Measurements from ENCODE around the gene PIM1.
A peak's percentile ranks its signal among the peaks of the same experiment; 100 is the strongest.

Gene PIM1

GRCh38 chr6:37134396-37135191 is 35.4 kb upstream of the PIM1 start:
- H3K9me3 ChIP-seq (ENCODE audit: low read depth, low read length): no peaks in the 10 kb centered on the region
- H3K36me3 ChIP-seq (ENCODE audit: insufficient read depth, low read length): no peaks in the 10 kb centered on the region
- H3K9ac ChIP-seq (ENCODE audit: insufficient read length): no peak overlapping the region
- peak overlapping the region; percentile 58; the same call in 1 of the 2 replicates for H3K27ac ChIP-seq
- TF ChIP-seq EZH2 (IDR thresholded peaks at IDR 0.05): no peak
- TF ChIP-seq POLR2AphosphoS5 (IDR thresholded peaks at IDR 0.05; ENCODE audit: borderline replicate concordance, low read depth, low read length): no peak
- no peak for TF ChIP-seq FOXP2 (optimal IDR thresholded peaks at IDR 0.05; ENCODE audit: control extremely low read depth, extremely low read length, insufficient read depth)
- H3K4me3 ChIP-seq: no peak overlapping the region
- DNase-seq (ENCODE audit: low read depth, low spot score): no peak

DNA sequence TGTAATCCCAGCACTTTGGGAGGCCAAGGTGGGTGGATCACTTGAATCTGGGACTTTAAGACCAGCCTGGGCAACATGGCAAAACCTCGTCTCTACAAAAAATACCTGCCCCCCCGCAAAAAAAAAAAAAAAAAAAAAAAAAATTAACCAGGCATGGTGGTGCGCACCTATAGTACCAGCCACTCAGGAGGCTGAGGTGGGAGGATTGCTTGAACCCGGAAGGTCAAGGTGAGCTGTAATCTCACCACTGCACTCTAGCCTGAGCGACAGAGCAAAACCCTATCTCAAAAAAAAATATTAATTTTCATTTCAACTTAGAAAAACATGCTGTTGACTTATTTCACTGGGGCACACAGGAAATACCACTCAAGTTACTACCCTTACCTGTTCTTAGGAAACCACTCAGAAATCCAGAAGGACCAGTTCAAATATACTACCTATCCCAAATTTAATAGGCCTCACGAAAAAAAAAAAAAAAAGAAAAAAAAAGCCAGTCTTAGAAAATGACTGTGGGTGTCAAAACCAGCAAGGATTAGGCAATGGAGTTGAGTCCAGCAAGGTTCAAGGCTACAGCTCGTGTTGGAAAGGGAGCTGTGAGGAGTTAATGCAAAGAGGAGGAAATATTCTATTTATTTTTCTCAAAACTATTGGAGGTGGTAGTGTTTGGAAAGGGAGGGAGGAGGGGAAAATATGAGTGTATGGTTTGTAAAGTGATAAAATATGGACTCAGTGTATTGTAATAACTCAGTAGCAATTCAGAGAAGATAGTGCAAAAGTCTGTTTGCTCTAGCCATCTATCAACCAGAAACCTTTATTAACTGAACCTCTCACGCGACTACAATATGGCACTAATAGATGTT is 33.9 kb upstream of the PIM1 start:
- peak overlapping the region; percentile 94 for H3K4me3 ChIP-seq
- TF ChIP-seq POLR2AphosphoS5 (IDR thresholded peaks at IDR 0.05; ENCODE audit: borderline replicate concordance, low read depth, low read length): no peak
- TF ChIP-seq EZH2 (IDR thresholded peaks at IDR 0.05): no peak
- no peak for TF ChIP-seq FOXP2 (optimal IDR thresholded peaks at IDR 0.05; ENCODE audit: control extremely low read depth, extremely low read length, insufficient read depth)
- H3K9ac ChIP-seq (ENCODE audit: insufficient read length): peak overlapping the region; percentile 91
- no peak for DNase-seq (ENCODE audit: low read depth, low spot score)
- peak overlapping the region; percentile 99 for H3K27ac ChIP-seq
- H3K36me3 ChIP-seq (ENCODE audit: insufficient read depth, low read length): no peaks in the 10 kb centered on the region
- H3K9me3 ChIP-seq (ENCODE audit: low read depth, low read length): no peaks in the 10 kb centered on the region

GRCh38 chr6:37136821-37137200 is 33.1 kb upstream of the PIM1 start:
- Histone ChIP-seq H3K9me3 (ENCODE audit: low read depth, low read length) (no peaks in the 10 kb centered on the region), H3K4me3 (peak overlapping the region; percentile 94), H3K9ac (ENCODE audit: insufficient read length) (peak overlapping the region; percentile 91), H3K27ac (peak overlapping the region; percentile 99), H3K36me3 (ENCODE audit: insufficient read depth, low read length) (no peaks in the 10 kb centered on the region)
- no peak for TF ChIP-seq EZH2 (IDR thresholded peaks at IDR 0.05)
- no peak for TF ChIP-seq POLR2AphosphoS5 (IDR thresholded peaks at IDR 0.05; ENCODE audit: borderline replicate concordance, low read depth, low read length)
- no peak for TF ChIP-seq FOXP2 (optimal IDR thresholded peaks at IDR 0.05; ENCODE audit: control extremely low read depth, extremely low read length, insufficient read depth)
- no peak for DNase-seq (ENCODE audit: low read depth, low spot score)

- Histone ChIP-seq H3K9ac (ENCODE audit: insufficient read length) (peak overlapping the region; percentile 91), H3K36me3 (ENCODE audit: insufficient read depth, low read length) (no peaks in the 10 kb centered on the region), H3K27ac (peak overlapping the region; percentile 99), H3K4me3 (peak overlapping the region; percentile 94), H3K9me3 (ENCODE audit: low read depth, low read length) (no peaks in the 10 kb centered on the region)
- TF ChIP-seq FOXP2 (optimal IDR thresholded peaks at IDR 0.05; ENCODE audit: control extremely low read depth, extremely low read length, insufficient read depth) (peak; percentile 19), POLR2AphosphoS5 (IDR thresholded peaks at IDR 0.05; ENCODE audit: borderline replicate concordance, low read depth, low read length) (no peak; the same call in 1 of the 2 replicates)
- peak; percentile 76 for DNase-seq (ENCODE audit: low read depth, low spot score)
These were observed 32.5 kb upstream of the PIM1 start for GRCh38 chr6:37137201-37138090.

GRCh38 chr6:37138856-37139229 is 31.1 kb upstream of the PIM1 start:
- Histone ChIP-seq H3K9me3 (ENCODE audit: low read depth, low read length) (no peaks in the 10 kb centered on the region), H3K4me3 (no peak overlapping the region), H3K27ac (peak overlapping the region; percentile 99), H3K9ac (ENCODE audit: insufficient read length) (no peak overlapping the region), H3K36me3 (ENCODE audit: insufficient read depth, low read length) (no peaks in the 10 kb centered on the region)
- TF ChIP-seq EZH2 (IDR thresholded peaks at IDR 0.05) (no peak), FOXP2 (optimal IDR thresholded peaks at IDR 0.05; ENCODE audit: control extremely low read depth, extremely low read length, insufficient read depth) (no peak), POLR2AphosphoS5 (IDR thresholded peaks at IDR 0.05; ENCODE audit: borderline replicate concordance, low read depth, low read length) (no peak)
- DNase-seq (ENCODE audit: low read depth, low spot score): no peak

DNA sequence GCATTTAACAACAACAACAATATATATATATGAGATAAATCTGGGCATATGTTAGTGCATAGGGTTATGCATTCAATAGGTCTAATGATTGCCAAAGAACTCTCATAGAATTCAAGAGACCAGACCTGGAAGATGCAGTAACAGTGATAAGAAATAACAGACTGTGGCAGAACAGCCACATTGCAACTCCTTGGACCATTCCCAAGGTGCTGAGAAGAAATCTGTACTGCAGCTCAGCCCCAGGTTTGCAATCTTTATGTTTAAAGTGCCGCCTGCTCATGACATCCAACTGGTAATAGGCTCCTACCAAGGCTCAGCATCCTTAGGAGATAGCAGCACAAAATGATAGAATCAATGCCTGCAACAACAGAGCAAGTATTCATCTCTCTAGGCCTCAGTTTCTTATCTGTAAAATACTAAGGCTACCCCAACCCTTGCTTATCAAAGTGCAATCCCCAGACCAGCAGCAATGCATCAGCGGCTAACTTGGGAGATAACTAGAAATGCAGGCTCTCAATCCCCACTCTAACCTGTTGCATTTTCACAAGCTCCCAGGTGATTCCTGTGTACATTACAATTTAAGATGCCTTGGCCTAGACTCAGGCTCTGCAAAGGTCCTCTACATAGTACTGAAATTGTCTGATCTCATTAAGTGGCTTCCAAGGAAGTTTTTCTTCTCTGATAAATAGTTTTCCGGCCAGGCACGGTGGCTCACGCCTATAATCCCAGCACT is 30.6 kb upstream of the PIM1 start:
- H3K27ac ChIP-seq: peak overlapping the region; percentile 99
- TF ChIP-seq POLR2AphosphoS5 (IDR thresholded peaks at IDR 0.05; ENCODE audit: borderline replicate concordance, low read depth, low read length) (no peak), FOXP2 (optimal IDR thresholded peaks at IDR 0.05; ENCODE audit: control extremely low read depth, extremely low read length, insufficient read depth) (no peak), EZH2 (IDR thresholded peaks at IDR 0.05) (no peak)
- no peak overlapping the region for H3K4me3 ChIP-seq
- no peak overlapping the region for H3K9ac ChIP-seq (ENCODE audit: insufficient read length)
- no peaks in the 10 kb centered on the region for H3K36me3 ChIP-seq (ENCODE audit: insufficient read depth, low read length)
- no peak for DNase-seq (ENCODE audit: low read depth, low spot score)
- no peaks in the 10 kb centered on the region for H3K9me3 ChIP-seq (ENCODE audit: low read depth, low read length)

GRCh38 chr6:37140145-37140544 is 29.8 kb upstream of the PIM1 start:
- peak overlapping the region; percentile 71; the same call in 1 of the 2 replicates for H3K27ac ChIP-seq

More at GRCh38 chr6:37140145-37140544, 29.8 kb upstream of the PIM1 start:
- Histone ChIP-seq H3K4me3 (no peak overlapping the region), H3K36me3 (ENCODE audit: insufficient read depth, low read length) (no peaks in the 10 kb centered on the region), H3K9ac (ENCODE audit: insufficient read length) (no peak overlapping the region), H3K9me3 (ENCODE audit: low read depth, low read length) (no peaks in the 10 kb centered on the region)
- DNase-seq (ENCODE audit: low read depth, low spot score): no peak
- TF ChIP-seq FOXP2 (optimal IDR thresholded peaks at IDR 0.05; ENCODE audit: control extremely low read depth, extremely low read length, insufficient read depth) (no peak), EZH2 (IDR thresholded peaks at IDR 0.05) (no peak), POLR2AphosphoS5 (IDR thresholded peaks at IDR 0.05; ENCODE audit: borderline replicate concordance, low read depth, low read length) (no peak)
